GM10847 (cell line): Measurements from ENCODE around the gene EFHD2.

Experiments
- POLR2A ChIP-seq: IDR thresholded peaks from 2 replicates; pipeline ENCODE4 v1.6.1; 2011; ENCODE audit not compliant: insufficient read length; ENCODE audit errors: extremely low read depth

EFHD2 gene

DNA sequence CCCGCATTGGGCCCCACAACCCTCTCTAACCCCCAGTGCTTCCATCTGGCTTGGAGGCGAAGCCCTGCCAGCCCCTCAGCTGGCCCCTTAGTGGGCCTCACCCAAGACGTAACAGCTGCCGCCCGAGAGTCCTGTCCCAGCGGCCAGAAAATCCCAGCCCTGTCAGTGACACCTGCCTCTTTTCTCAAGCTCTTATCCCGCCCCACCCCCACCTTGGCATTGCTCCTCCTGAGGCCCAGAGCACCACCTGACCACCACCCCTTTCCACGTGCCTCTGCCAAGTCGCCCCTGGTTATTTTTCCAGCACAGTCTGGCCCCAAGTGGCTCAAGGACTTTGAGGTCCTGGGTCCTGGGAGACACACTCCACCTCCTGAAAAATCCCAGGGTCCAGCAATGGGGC lies 22.6 kb downstream of the EFHD2 start:
- no peak for TF ChIP-seq POLR2A

DNA sequence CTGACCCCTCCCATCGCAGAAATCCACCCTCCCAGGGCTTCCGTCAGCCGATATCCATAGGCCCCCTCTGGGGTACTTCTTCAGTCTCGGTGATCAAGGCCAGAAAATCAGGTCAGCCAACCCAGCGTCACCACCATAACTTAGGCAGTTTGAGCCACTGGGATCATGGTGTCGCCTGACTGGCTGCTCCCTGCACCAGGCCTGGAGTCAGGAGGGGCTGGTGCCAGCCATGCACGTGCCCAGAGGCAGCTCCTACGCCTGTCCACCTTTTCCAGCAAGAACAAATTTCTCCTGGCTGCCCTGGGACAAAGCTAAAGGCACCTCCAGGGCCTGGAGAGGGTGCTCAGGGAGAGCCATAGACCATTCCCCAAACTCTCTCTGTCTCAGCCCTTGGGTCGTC lies 23.8 kb downstream of the EFHD2 start:
- no peak for TF ChIP-seq POLR2A

DNA sequence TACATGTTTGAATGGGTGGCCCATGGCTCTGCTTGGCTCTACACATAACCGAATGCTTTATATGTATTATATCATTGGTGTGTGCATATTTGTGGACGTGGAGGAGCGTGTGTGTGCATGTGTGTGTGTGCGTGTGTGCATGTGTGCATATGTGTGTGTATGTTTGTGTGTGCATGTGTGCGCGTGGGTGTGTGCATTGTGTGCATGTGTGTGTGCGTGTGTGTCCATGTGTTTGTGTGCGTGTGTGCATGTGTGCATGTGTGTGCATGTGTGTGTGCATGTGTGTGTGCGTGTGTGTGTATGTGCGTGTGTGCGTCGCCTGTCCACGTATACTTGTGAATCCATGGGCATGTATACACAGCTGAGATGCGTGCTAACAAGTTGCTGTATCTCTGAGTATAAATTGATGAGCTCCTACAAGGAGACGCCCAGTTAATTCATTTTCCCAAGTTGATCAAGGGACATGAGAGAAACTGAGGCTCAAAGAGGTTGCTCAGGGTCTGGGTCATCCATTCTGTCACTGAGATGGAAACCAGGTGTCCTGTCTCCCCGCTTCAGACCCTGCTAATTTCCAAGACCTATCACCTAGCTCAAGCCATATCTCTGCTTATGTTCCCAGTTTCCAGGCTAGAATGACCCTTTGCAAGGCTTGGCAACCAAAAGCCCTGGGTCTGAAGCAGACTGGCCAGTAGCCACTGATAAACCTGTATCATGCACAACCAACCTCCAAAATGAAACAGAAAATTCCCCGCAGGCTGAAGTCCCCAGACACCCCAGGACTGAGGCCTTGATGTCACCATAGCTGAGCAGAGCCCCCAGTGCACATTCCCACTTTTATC lies 25.8 kb downstream of the EFHD2 start:
- TF ChIP-seq POLR2A, result no peak

DNA sequence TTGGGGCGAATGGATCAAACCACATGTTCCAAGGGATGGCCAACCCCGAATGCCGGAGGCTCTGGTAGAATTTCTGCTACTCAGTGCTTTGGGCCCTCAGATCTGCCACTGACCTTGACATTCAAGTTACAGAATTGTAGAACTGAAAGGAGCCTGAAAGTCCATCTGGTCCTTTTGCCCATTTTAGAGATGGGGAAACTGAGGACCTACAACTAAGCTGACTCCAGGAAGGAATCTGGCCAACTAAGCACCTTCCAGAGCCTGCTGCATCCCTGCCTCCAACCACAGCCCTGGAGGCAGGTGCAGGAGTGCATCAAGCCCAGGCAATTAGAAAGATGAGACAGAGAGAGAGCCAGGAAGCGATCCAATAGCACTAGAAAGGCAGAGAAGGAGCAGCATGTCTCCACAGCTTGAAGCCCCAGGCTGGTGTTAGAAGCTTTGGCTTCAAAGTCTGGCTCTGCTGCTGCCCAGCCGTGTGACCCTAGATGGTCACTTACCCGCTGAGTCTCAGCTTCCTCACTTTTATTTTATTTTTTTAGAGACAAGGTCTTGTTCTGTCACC lies 27.3 kb downstream of the EFHD2 start:
- TF ChIP-seq POLR2A, result no peak

DNA sequence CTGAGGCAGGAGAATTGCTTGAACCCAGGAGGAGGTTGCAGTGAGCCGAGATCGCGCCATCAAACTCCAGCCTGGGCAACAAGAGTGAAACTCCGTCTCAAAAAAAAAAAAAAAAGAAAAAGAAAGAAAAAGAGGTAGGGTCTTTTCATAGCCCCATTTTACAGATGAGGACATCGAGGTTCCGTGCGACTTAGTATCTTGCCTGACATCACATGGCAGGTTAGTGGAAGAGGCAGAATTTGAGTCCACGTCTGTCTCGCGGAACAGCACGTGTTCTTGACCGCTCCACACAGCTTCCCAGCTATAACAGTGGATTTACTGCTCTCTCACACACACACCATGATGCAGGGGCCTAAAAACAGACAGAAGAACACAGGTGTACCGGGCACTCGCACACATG lies 29.6 kb downstream of the EFHD2 start:
- no peak for TF ChIP-seq POLR2A

DNA sequence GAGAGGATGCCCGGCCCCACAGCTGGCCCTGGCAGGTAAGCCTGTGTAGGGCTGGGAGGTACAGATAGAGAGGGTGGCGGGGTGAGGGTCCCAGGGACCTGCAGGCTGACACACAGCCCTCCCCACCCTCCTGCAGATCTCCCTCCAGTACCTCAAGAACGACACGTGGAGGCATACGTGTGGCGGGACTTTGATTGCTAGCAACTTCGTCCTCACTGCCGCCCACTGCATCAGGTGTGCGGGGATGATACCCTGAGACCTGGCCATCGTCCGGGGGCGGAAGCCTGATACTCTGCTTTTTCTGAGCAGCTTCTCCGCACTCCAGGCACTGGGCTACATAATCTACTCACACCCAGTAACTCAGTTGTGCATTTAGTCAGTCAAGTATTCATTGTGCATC lies 30.7 kb downstream of the EFHD2 start:
- no peak for TF ChIP-seq POLR2A

DNA sequence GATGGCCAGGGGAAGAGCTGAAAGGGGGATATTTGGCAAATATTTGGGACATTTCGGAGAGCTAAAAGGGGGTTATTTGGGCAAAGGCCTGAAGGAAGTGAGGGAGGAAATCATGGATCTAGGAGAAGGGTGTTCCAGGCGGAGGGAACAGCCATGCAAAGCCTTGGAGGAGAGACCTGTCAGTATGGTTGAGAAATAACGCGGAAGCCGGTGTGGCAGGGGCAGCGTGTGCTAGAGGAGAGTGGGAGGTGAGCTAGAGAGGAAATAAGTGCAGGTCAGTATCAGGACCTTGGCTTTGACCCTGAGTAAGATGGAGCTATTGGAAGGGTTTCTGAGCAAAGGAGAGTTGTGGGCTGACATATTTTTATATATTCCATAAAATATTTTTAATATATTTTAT lies 31.6 kb downstream of the EFHD2 start:
- no peak for TF ChIP-seq POLR2A

DNA sequence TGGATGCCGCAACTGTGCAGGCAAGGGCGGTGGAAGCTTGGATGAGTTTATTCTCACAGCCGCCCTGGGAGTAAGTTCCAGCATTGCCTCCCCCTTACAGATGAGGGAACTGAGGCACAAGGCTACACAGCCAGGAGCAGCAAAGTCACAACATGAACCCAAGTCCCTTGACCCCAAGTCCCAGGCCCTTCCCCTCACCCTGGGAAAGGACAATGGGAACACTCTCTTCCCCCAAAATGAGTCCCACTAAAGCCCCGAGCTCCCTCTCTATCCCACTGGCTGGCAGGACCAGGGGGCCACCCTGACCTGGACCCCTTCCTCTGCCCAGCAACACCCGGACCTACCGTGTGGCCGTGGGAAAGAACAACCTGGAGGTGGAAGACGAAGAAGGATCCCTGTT lies 32.4 kb downstream of the EFHD2 start:
- TF ChIP-seq POLR2A, result no peak

DNA sequence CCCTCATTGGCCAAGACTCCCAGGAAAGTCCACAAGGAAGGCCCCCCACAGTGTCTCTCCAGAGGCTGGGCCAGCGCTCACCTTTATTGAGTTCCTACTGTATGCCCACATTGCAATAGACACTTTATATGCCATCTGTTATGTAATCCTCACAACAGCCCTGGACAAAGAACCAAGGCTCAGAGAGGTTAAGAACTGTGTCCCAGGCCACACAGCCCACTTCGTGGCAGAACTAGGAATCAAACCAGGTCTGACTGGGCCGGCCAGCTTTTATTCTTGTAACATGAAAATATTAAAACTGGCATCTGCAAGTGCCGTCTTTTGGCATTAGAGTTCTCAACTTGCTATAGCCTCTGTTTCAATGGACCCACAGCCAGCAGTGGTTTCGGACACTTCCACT lies 33.1 kb downstream of the EFHD2 start:
- no peak for TF ChIP-seq POLR2A

DNA sequence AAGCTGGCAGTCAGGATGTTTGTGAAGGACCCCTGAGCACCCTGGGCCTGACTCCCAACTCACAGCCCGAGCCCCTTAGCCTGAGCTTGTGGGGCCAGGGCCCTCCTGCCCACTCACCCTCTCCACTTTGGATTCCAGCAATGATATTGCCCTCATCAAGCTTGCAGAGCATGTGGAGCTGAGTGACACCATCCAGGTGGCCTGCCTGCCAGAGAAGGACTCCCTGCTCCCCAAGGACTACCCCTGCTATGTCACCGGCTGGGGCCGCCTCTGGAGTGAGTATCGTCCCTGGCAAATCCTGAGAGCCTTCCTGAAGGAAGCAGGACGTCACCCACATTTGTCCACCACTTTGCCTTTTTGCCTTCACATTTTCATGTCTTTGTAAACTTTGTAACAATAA lies 33.6 kb downstream of the EFHD2 start:
- no peak for TF ChIP-seq POLR2A

DNA sequence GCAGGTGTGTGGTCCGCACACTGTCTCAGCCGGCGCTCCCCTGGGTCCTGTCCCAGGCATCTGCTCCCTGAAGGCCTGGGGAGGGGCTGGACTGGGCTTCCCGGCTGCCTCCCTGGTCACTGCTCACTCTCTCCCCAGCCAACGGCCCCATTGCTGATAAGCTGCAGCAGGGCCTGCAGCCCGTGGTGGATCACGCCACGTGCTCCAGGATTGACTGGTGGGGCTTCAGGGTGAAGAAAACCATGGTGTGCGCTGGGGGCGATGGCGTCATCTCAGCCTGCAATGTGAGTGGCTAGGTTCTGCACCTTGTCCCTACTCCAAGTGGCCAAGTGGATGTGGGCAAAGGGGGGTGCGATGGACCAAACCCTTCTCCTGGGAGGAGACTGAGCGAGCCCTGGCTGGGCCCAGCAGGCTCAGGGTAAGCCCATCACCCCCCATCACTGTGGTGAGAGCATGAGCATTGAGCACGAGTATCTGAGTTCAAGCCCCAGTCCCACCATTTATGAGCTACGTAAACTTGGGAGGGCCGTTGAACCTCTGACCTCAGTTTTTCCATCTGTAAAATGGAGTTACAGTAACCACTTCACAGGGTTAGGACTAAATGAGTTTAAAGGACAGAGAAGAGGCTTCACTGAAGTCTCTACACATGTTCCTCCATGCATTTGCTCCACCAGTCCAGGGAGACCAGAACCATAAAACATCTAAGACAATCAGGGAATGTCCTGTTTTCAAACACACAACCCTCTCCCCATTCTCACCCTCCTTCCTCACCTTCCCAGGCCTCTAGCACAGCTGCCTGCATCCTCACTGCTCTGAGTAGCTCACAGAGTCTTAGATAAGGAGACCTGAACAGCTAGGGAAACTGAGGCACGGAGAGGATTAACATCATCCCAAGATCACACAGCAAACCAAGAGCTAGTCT lies 35.0 kb downstream of the EFHD2 start:
- TF ChIP-seq POLR2A, result no peak

DNA sequence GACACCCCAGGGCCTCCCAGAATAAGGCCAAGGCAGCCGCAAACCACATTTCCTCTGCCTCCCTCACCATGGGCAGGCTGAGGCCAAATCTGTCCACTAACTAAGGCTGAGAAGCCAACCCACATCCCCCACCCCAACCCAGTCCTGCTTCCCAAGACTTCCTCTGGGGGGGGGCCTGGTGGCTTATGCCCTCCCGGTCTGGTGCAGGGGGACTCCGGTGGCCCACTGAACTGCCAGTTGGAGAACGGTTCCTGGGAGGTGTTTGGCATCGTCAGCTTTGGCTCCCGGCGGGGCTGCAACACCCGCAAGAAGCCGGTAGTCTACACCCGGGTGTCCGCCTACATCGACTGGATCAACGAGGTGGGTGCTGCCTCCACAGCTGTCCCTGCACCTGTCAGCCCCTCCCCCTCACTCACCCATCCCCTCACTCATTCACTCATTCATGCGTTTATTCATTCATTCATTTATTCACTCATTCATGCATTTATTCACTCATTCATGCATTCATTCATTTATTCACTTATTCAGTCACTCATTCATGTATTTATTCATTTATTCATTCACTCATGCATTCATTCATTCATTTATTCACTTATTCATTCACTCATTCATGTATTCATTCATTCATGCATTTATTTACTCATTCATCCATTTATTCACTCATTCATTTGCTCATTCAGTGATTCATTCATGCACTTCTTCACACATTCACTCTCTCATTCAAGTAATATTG lies 35.9 kb downstream of the EFHD2 start:
- TF ChIP-seq POLR2A, result no peak

DNA sequence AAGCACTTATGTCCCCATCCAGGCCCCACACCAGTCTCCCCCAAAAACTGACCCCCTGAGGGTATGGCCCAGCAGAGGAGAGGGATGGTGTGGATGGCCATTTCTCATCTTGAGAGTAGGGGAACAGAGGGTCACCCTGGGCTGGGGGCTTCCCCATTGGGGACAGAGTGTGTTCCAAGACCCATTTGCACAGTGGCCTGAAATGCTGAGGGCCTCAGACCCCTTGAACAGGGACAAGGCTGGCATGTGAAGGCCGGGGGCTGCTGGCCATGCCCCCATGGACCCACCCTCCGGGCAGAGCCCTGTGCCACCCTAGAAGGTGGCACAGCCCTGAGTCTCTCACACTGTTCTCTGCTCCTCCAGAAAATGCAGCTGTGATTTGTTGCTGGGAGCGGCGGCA lies 36.5 kb downstream of the EFHD2 start:
- no peak for TF ChIP-seq POLR2A

DNA sequence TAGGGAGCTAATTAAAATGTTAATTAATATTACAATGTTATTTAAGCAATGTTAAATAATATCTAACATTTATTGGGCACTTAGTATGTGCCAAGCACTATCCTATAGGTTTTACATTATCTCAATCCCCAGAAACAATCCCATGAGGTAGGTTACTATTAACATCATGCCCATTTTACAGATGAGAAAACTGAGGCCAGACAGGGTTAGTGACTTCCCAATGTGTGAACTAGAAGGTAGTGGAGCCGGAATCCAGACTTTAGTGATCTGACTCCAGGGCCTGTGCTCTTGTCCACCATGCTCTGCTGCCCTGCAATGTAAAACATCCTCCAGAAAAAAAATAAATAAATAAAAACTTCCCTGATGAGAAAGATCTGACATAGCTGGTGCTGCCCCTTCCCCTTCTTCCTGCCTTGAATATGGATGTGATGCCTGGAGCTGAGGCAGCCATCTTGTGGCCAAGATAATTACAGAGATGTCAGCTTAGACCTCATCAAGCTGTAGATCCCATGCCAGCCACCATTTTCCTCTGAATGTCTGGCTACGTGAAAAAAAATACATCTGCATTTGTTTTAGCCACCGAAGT lies 39.3 kb downstream of the EFHD2 start:
- TF ChIP-seq POLR2A, result no peak

DNA sequence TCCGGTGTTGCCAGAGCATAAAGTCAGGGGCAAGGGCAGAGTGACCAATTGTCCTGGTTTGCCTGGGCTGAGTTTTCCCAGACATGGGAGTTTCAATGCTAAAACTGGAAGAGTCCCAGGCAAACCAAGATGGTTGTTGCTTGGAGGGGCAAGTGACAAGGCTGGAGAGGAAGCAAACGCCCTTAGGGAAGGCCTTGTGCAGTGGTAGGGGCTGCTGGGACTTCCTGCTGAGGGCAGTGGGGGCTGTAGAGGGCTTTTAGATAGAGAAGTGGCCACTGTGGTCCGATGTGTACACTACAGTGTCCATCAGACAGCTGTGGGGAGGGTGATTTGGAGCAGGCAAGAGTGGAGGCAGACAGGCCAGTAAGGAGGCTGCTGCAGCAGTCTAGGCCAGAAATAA lies 39.9 kb downstream of the EFHD2 start:
- TF ChIP-seq POLR2A, result no peak
